Activated T-helper 9 cell treated with anti-CD3 and anti-CD28 coated beads, Interleukin-2, amount 50 U/mL, for 16 hours (primary cell): ENCODE results near the gene GABRG3.
"Not testable (repeated sequence)": the region's sequence is repeated elsewhere in the genome, so short reads cannot be mapped to it uniquely, and the experiment has no call there.

ENCODE experiments used
- DNase-seq: peaks from one replicate; pipeline ENCODE4 v3.0.0-alpha.2; 2020; ENCODE audit warnings: low read depth

Gene GABRG3

DNA sequence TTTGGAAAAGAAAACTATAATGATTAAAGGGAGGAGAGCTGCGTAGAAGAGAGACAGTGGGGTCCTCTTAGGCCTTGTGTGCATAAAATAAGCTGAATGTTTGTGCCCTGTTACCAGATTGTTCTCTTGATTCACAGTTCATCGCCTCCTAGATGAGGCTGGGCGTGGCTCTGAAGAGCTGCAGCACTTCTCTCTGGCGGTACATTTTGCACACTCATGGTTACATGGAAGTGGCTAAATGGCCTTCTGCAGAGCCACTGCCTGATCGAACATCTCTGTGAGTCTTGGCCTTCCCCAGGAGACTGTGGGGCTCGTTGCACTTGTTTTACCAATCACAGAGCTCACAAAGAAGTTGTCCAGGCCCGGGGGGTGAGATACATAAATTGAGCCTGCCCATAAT lies 208.8 kb downstream of the GABRG3 start:
- no peak for DNase-seq

DNA sequence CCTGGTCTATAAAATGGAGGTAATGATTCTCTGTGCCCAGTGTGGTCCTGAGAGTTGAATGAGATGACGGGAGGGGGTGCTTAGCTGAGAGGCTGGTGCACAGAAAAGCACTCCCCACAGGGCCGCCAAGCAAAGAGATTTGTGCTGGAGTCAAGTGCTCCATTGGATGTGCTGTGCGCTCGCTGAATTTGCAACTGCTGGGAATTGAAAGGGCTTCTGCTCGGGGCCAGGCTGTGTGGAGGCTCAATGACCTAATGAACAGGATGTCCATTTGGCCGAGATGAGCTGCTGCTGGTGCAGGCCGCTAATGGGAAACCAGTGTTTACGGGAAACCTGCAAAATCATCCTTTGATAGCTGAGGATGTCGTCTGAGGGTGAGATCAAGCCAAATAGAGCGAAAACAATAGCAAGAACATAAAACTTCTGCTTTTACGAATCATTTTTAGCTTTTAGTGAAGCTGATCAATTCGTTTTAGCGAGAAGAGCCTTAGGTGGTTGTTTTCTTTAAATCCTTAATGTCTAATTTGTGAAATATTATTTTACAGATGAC lies 211.7 kb downstream of the GABRG3 start:
- DNase-seq = no peak

DNA sequence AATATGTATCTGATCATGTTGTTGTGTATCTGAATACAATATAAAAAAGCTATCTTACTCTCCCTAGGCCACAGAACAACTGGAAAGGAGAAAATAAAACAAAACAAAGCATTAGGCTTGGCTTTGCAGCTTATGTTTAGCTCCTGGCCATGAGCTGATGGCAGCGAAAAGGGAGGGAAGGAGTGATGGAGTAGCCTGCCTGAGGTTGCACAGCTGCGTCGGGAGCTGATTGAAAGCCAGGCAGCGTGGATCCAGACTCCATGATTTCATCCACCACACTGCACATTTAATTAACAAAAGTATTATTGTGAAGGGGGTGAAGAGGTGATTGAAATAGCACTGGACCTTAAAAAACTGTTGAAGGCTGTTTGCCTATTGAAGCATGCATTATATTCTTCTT lies 212.2 kb downstream of the GABRG3 start:
- no peak for DNase-seq

DNA sequence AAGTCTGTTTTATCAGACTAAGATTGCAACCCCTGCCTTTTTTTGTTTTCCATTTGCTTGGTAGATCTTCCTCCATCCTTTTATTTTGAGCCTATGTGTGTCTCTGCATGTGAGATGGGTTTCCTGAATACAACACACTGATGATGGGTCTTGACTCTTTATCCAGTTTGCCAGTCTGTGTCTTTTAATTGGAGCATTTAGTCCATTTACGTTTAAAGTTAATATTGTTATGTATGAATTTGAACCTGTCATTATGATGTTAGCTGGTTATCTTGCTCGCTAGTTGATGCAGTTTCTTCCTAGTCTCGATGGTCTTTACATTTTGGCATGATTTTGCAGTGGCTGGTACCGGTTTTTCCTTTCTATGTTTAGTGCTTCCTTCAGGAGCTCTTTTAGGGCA lies 220.5 kb downstream of the GABRG3 start:
- not testable (repeated sequence) for DNase-seq

DNA sequence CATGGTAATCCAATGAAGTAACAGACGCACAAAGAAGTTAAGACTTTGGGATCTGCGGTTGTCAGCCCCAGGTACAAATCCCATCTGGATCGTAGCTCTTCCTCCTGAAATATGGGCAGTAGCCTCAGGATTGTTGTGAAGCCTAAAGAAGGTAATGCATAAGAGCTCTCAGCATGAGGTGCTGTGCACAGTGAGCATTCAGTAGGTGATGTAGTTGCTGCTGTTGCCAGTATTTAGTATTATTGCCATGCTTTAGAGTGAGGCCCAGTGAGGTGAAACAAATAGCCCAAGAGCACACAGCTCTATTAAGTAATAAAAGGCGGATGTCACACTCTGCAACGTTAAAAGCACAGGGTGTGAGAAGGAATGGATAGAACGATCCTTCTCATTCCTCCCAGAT lies 225.7 kb downstream of the GABRG3 start:
- no peak for DNase-seq

DNA sequence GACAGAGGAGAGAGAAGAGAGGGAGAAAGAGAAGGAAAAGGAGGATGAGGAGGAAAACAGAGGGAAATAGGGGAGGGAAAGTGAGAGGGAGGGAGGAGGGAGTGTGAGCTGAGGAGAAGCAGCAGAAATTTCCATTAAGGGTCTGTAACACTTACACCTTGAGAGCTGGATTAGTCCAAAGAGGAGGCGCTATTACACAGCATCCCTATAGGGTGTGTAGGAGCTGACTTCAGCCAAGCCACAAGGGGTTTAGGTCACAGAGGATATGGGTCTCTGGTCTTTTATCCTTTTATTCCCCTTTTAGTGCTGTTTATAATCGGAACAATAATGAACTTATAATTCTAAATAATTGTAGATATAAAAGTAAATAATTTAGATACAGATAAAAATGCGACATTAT lies 230.4 kb downstream of the GABRG3 start:
- no peak for DNase-seq

DNA sequence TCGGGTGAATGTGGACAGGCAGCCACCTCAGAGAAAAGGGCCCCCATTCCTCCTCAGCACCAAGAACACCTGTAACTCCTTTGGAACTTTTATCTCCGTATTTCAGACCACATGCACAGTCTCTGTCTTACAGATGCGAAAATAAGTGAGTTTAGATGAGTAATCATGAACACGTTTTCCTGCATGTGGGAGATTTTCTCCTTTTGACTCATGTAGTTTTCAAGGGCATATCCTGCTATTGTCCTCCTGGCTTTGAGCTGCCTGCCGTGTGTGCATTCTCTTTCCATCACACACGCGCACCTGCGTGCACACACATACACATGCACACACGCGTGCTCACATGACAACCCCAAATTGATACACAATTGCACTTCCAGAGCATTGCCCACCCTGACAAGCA lies 239.2 kb downstream of the GABRG3 start:
- DNase-seq = no peak

DNA sequence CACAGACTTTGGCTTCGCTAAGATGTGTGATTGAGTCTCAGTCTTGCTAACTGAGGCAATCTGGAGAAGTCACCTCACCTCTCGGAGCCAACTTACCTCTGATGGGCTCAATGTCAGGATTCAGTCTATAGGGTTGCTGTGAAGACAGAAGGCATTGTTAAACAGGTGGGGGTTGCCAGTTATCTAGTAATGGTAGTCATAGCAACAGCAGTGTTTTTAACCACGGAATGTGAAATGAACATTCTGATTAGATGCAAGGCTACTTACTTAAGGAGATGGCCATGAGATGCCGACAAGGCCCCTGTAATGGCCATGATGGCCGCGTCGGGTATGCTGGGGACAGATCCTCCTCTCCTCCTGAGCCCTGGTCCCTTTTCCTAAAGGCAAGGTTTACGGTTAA lies 243.1 kb downstream of the GABRG3 start:
- no peak for DNase-seq

DNA sequence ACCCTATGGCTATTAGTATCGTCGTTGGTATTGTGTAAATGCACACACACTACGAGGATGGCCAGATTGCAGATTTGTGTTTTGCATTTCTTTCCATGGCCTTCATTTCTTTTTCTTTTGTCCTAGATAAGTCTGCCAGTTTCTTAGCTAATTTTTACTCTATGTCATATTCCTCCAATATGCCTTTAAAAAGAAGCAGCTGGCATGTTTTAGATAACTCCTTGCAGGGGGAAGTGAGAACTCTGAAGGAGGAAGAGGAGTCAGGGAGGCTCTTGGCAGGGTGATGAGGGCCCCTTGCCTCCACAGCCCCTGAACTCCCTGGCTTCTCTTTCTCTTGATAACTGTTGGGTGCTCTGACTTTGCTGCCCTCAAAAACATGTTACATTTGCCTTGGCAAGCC lies 244.0 kb downstream of the GABRG3 start:
- DNase-seq = no peak

DNA sequence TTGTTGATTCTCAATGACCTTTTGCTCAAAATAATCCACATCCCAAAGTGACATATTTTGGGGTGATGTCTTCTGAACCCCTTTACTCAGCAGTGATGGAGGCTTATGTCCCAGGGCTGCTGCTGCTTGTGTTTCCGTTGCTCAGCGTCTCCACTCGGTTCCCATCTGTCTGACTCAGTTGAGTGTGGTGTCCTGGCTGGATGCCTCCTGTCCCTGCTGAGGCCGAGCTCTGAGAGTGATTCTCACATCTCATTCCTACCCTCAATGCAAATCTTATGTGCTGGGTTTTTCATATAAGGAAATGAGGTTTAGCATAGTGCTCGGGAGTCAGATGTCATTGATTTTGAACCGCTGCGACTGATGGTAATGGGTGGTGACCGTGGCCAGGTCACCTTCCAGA lies 247.4 kb downstream of the GABRG3 start:
- no peak for DNase-seq

DNA sequence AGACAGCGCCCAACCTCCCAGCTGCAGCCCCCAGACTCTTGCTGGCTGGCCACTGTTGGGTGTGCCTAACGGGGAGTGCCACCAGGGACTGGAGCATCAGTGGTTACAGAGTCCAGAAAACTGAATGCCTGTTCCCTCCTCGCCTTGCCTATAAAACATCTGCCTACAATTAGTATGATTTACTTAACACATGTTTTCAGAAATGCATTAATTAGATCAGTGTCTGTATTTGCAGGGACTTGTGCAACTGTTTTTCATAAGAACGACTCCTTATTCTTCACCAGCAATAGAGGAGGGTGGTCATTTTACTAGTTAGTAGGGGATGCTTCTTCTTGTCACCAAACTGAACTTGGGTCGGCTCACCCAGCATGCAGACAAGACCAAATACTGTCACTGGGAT lies 248.7 kb downstream of the GABRG3 start:
- DNase-seq = no peak

DNA sequence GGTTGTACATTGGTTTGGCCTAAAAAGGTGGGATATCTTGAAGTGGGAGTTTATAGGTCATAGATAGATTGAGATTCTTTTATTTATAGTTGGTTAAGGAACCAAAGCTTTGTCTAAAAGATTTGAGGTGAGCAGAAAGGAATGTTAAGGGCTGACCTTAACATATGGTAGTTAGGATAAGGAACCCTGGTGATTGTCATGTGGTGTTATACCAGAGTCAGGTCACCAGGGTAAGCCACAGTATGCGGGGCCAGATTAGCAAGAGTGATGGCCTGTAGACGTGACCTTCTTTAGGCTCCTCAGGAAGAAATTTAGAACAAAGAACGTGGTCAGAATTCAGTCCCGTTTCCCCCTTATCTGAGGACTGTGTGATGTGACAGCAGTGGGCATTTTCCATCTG lies 249.2 kb downstream of the GABRG3 start:
- DNase-seq = no peak

DNA sequence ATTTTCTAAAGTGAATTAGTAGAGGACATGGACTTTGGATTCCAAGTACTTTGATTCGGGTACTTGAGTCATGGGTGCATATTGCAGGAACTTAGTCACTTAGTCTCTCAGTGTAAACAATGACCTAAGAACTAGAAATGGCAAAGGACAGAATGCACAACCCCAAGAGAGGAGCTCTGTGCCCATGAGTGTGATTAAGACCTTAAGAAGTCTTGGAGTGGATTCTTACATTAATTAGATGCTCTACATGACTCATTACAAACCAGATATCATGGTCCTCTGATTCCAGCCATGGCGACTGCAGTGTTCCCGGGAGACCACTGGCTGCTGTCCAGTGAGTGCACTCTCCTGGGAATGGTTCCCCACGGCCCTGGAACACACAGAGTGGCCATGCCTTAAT lies 251.5 kb downstream of the GABRG3 start:
- DNase-seq = no peak

DNA sequence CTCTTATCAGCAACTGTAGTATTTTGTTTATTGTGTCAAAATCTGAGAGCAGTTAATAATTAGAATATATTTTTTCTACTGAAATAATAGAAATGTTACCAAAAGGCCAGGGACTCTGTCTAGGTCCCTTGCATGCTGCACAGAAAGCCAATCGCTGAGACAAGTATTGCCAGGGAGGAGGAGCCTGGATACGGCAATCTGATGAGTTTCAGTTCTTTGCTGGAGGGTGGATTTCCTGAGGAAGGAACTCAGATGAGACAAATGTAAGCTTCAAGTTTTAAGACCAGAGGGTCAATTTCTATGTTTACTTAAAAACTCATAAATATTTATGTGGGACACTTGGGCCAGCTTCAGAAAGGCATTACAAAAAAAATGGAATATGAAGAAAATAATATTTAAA lies 252.2 kb downstream of the GABRG3 start:
- DNase-seq = no peak

DNA sequence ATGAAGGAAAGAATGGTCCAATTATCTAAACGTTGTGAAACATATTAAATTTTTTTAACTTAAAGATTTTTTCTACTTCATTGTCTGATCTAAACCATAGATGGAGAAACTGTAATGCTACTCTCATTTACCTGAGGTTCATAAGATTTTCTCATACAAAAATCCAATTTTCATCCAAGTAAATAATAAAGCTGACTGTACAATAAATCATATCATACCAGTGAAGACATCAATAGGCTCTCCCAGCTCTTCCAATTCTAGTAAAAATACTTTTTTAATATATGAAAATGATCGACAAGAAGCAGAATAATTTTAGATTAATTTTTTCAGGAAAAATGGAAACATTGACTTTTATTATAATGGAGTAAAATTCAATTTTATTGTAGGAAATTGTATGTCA lies 260.8 kb downstream of the GABRG3 start:
- DNase-seq = no peak

DNA sequence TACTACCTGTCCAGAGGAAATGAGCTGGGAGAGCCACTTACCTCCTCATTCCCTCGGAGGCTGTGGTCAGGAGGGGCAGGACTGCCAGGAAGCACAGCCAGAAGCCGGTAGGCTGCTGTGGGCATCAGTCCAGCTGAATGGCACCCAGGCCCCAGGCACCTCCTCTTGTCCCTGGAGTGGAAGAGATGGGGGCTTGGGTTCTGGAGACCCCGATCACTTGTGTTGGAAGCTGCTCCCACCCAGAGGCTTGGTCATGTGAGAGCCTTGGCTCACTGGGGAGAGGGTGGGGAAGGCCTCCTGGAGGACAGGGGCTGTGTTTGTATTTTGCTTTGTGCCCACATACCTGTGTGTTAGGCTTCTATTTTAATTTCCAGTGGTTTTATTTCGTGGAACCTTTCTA lies 261.9 kb downstream of the GABRG3 start:
- DNase-seq = no peak

DNA sequence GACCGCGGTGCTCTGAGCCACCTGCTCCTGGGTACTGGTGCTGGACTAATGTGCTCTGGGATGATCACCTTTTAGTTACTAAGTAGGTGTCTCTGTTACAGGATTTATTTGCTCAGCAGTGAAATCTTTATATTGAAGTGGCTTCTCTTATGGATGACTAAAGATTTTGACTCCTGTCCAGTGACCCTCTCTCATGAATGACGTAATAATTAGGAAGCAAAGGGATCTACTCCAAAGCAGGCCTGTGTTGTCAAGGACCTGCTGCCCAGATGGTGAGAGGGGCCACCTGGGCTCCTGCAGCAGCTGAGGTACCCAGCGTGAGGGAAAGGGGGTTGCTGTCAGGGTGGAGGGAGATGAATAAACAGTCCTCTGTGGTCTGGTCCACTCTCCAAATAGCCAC lies 263.6 kb downstream of the GABRG3 start:
- DNase-seq = no peak

DNA sequence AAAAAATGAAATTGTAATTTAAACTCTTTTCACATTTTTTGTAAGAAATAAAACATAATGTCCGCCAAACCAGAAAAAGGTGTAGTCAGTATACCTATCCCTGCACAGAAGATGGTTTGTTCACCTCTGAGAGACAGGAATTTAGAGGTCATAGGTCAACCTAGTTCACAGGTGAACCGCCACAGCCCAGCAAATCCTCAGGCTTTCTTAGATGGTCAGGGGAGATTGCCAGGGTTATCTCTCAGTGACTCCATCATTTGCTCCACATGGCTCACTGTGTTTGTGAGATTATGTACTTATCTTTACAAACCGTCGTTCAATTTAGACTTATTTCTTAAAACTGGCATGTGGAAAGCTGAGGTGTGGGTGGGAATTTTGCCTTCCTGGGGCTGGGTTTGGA lies 264.2 kb downstream of the GABRG3 start:
- DNase-seq = no peak

DNA sequence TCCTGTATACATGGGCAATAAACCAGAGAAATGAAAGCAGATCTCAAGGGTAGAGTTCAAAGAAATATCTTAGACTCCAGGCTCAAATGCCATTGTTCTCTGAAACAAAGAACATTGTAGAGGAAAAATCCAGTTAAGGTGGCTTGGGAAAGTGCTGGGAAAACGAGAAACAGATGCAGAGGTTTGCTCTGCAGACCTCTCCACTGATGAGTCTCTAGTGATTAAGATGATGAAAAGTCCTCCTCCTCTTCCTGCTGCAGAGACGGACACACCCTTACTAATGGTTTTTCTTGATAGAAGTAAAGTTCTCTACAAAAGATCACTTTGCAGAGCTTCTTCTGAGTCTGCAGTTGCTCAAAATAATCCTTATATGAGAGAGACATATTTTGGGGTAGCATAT lies 264.7 kb downstream of the GABRG3 start:
- no peak for DNase-seq

DNA sequence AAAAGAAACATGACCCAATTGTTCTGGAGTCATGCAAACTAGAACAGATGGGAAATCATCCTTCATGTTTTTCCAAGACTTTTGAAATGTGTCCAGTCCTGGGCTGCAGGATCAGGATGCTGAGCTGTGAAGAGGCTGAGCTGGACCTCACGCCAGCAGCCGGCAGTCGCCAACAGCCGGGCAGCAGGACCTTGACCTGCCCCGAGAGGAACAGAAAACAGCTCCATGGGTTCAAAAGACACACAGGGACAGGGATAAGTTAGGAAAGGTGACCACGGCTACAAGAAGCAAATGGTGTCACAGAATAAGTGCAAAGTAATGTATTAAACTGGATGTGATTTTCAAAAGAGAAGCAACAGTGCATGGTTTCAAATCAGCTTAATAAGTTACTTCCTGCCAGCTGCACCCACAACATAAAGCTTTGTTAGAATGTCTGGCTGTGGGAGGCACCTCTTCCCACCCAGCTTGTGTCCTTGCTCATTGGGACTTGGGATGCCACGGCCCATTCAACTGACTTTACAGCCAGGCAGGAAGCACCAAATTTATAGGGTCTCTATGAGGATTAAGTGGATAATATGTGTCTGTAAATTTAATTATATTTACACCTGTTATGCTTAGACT lies 266.4 kb downstream of the GABRG3 start:
- no peak for DNase-seq

DNA sequence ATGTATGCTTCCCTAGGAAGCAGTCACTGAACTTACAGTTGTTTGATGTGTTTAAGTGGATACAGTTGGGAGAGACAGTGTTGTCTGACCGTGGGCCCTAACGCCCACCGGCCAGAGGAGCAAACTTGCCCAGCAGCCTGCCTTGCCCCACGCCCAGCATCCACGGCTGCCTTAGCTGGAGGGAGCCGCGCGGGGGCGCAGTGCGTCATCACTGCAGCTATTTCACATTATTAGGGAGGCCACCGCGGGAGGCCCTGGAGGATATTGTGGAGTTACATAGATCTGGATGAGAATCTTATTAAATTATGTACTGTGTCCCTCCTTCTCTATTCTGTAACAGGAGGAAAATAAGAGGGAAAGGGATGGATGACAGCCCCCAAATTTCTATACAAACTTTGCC lies 267.2 kb downstream of the GABRG3 start:
- no peak for DNase-seq

DNA sequence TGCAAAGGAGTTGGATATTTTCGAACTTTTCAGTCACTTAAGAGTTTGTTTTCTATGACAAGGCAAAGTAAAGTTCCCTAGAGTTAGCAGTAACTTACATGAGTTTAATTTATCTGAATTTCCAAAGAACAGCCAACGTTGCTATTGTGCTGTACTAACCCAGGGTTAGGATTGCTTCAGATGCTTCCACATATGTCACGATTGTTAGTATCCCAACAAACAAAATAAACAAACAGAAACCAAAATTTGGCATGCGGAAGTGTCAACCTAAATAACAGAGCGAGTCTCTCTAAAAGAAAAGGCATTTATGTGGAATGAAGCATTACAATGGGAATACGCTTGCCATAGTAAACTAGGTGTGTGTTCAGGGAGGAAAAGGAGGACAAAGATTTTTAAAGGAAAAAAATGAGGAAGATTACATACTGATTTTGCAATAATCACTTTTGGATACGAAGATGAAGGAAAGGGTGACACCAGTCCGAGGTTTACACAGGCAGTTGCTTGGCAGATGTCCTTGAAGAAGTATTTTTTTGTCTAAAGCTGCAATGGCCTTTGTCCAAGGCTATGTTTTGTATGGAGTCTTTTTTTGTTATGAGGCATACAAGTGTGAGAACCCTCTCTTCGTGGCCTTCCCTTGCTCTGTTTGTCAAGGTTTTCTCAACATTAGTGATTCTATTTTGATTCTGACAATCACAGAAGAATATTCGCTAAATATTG lies 267.9 kb downstream of the GABRG3 start:
- no peak for DNase-seq

DNA sequence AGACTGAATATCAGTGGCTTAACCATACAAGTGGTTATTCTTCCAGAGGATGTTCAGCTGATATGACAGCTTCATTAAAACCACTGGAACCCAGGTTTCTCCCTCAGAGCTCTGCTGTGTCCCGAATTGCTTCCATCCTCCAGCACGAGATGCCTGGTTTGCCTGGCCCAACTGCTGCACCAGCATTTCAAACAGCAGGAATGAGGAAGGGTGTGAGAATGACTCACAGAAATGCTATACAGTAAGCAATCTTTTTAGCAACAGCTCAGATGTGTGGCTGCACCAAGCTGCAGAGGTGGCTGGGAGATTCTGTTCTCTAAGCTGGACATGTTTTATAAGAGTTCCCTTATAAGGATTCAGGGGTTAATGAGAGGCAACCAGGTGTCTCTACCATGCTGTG lies 271.0 kb downstream of the GABRG3 start:
- DNase-seq = no peak

DNA sequence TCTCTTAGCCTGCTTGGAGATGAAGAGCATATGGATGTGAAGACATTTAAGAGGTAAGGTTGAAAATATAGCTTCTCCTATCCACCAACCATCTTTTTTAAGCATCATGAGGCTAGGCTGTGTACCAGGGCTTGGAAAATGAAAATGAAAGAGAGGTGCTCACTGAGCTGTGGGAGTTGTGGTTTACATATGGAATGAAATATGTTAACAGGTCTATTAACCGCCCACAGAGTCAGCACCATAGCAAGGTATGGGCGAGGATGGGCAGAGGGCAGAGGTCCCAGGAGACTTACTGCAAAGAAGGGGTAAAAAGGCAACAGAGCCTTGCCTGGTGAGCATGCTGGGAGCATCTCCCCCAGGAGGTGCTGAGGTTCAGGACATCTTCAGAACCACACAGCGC lies 273.1 kb downstream of the GABRG3 start:
- DNase-seq = no peak
